Colon (tissue), 2 donors: ENCODE results near the gene ADGRB2.

Source experiments
- FAIRE-seq: peaks from 2 replicates; lab custom pipeline; 2012; peaks lifted over from hg19 to GRCh38; lab: Jason Lieb, UNC
- donor health status: control.
- donor health status: control.

The ADGRB2 gene

DNA sequence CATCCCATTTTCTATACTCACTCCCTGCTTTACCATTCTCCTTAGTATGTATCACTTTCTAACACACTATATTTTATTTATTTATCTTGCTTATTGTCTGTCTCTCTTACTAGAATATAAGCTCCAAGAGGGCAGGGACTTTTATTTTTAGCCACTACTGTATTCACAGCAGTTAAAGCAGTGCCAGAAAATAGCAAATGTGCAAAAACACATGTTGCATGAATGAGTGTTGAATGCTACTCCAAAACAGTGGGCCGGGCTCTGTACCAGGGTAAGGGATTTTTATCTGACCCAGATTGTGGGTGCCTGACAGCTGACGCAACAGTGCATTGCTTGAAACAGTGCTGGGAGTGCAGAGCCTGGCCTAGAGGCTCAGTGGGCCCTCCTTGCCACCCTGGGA is 85.0 kb downstream of the ADGRB2 start:
- no peak for FAIRE-seq

GRCh38 chr1:31678681-31679080 is 85.5 kb downstream of the ADGRB2 start:
- FAIRE-seq = no peak

- FAIRE-seq = no peak
Measured at GRCh38 chr1:31677949-31678348, 86.2 kb downstream of the ADGRB2 start.

GRCh38 chr1:31677401-31677800 is 86.7 kb downstream of the ADGRB2 start:
- FAIRE-seq = no peak
